ENCODE data around the gene DCAF10.
"Not testable (repeated sequence)": the region's sequence is repeated elsewhere in the genome, so short reads cannot be mapped to it uniquely, and the experiment has no call there.

The DCAF10 gene

DNA sequence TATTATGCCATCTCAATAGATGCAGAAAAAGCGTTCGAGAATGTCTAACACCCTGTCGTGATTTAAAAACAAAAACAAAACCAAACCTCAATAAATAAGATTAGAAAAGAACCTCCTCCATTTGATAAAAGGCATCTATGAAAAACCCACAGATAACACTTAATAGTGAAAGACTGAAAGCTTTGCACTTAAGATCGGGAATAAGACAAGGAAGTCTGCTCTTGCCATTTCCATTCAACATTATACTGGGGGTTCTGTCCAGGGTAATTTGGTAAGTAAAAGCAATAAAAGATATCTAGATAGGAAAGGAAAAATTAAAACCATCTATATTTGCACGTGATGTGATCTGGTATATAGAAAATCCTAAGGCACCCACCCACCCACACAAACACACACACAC lies 8.5 kb upstream of the DCAF10 start:
- no peak for DNase-seq

DNA sequence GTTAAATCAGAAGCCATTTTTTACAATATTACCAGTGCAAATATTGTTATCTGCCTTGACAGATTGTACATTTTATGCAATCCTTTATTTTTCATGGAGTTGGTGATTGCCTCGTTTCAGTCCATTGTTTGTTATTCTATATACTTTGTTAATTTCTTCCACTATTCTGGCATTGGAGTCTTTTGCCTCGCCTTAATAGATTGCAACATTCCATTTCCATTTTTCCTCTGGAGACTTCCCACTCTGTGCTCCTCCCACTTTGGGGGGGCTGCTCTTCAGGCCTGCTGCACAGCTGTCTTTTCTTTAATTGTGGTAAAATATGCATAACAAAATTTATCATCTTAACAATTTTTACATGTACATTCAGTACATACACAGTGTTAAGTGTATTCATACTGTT lies 4.4 kb upstream of the DCAF10 start:
- no peak for DNase-seq

DNA sequence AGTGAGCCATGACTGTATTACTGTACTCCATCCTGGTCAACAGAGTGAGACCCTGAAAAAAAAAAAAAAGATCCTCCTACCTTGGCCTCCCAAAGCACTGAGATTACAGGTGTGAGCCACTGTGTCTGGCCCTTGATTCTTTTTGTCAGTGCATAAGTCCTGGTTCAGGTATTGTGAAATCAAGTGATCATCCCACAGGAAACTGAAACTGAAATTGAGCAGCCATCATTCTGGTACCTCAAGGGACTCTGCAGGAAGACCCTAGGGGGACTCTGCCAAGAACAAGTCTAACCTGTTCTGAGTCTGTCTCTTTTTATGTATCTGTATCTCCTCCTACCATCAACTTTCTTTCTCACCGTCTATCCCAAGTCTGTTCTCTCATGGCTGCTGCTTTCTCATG lies 1.9 kb upstream of the DCAF10 start:
- peak; percentile 18 for DNase-seq

DNA sequence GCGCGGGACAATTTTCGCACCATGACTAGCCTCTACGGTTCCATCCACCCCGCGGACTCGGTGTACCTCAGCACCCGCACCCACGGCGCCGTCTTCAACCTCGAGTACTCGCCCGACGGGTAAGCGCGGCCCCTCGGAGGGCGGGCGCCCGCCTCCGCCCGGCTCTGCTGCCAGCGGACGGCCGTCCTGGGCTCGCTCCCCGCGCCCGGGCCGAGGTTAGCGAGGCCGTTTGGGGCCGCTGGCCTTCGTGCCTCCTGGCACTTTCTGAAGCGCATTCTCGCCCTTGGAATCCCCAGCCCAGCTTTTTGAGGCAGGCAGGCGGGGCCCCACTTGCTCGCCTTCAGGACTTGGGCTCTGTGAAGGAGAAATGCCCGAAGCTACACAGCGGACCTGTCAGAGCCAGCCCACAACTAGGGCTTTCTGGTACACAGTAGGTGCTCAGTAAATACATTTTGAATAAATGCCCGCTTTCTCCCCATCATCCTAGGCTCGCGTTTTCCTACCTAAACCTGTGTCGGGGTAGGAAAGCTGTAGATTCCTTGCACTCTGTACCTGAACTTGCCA lies 772 bp downstream of the DCAF10 start:
- peak; percentile 49 for DNase-seq

DNA sequence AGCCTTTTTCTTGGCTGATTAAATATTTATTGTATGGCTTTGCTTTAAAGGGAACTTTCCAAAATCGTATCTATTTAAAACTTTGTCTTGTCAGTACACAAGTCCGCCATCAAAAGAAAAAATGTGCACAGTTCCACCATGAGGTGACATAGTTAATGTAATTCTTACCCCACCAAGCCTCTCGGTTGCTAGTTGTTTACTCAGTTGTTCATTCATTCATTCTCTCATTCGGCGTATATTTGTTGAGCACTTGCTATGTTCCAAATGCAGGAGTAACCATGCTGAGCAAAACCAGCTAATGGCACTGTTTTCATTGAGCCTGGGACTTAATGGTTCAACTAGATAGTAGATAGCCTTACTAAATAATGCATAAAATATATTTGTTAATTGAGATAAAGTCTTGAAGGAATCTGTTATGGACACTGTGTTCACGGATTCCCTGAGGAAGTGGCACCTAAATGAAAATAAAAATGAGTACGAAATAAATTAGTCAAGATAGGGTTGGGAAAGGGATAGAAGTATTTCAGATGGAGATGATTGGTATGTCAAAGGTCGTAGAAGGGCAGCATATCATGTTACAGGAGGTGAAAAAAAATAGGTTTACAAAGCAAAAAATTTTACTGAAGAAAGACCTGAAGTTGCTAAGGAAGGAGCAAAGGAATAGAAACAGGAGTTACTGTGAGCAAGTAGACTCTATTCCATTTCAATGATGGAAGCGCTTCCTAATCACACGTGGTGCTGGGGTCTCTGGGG lies 1.5 kb downstream of the DCAF10 start:
- DNase-seq, result no peak

DNA sequence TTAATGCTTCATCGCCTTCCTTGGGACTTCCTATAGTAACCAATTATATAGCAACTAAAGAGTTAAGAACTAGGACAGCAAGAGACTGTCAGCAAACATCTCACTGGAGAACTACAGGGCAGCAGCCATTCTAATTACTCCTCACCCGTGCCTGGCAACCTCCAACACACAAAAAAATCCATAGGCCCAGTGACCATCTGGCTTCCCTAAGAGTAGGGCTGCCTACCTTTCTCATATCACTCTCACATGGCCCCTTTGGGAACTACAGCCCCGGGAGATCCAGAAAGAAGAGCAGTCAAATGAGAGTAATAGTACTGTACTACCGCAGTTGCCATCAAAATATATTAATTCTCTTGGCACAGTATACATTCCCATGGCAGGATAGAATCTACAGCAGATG lies 5.7 kb downstream of the DCAF10 start:
- no peak for DNase-seq

DNA sequence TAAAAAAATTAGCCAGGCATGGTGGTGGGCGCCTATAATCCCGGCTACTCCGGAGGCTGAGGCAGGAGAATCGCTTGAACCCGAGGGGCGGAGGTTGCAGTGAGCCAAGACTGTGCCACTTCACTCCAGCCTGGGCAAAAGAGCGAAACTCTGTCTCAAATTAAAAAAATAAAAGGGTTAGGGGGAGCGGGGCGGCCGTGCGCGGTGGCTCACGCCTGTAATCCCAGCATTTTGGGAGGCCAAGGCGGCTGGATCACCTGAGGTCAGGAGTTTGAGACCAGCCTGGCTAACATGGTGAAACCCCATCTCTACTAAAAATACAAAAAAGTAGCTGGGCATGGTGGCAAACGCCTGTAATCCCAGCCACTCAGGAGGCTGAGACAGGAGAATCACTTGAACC lies 9.1 kb downstream of the DCAF10 start:
- not testable (repeated sequence) for DNase-seq

DNA sequence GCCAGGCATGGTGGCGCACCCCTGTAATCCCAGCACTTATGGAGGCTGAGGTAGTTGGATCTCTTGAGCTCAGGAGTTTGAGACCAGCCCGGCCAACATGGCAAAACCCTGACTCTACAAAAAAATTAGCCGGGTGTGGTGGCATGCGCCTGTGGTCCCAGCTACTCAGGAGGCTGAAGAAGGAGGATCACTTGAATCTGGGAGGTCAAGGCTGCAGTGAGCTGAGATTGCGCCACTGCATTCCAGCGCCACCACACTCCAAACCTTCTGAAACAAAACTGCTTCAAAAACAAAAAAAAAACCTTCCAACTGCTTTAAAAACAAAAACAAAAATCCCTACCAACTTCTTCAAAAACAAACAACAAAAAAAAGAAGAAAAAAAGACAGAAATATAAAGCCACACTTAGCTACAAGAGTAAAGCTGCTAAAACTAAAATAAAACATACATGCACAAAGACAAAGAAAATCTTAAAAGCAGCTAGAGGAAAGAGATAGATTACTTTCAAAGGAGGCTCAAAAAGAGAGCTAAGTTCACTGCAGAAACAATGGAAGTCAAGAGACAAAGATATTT lies 11.4 kb downstream of the DCAF10 start:
- no peak for DNase-seq

DNA sequence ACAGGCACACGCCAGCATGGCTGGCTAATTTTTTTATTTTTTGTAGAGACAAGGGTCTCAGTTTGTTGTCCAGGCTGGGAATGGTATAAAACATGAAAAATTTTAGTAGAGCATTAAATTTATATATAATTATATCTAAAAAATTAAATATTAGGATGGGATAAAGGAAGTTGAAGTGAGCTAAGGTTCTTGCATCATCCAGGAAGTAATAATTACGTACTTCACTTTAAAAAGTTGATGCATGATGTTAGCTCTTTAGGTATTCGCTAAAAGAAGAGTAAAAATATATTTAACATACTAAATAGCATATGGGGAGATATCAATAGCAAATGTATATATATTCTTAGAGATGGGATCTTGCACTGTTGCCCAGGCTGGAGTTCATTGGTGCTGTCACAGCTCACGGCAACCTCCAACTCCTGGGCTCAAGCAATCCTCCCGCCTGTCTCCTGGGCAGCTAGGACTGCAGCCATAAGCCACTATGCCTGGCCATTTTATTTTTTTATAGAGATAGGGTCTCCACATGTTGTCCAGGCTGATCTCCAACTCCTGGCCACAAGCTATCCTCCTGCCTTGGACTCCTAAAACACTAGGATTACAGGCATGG lies 12.3 kb downstream of the DCAF10 start:
- DNase-seq, result peak; percentile 34

DNA sequence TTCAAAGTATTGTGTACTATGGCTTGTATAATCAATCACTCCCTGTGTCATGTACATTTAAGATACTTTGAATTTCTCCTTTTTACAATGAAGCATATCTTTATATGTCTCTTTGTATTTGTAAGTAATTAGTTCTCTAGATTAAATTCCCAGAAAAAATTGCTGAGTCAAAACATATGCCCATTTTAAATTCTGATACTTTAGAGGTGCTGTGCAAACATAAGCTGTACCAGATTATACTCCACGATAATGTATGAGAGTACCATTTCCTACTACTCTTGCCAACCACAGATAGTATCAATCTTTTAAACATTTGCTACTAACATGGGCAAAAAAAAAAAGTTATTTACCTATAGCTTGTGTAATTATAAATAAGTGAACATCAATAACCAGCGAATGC lies 18.3 kb downstream of the DCAF10 start:
- DNase-seq, result no peak

DNA sequence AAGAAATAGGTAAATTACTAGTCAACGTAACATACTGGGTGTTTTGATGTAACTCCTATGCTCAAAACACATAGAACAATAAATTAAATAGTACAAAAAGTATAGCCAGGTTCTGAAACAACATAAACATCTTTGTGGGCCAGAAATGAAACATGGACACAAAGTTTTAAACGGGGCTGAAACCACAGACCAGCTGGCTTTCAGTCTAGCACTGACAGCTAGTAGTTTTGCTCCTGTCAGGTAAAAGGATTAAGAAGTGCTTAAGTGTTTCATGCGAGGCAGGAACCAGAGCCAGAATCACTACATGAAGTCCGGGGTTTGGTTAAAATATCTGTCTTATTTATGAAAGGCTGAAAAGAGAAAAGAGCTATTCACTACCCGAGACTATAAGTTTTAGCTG lies 19.5 kb downstream of the DCAF10 start:
- DNase-seq, result no peak

DNA sequence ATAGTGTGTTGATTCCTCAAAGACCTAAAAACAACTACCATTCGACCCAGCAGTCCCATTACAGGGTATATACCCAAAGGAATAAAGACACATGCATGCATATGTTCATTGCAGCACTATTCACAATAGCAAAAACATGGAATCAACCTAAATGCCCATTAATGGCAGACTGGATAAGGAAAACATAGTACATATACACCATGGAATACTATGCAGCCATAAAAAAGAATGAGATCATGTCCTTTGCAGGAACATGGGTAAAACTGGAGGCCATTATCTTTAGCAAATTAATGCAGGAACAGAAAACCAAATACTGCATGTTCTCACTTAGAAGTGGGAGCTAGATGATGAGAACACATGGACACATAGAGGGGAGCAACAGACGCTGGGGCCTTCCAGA lies 24.6 kb downstream of the DCAF10 start:
- not testable (repeated sequence) for DNase-seq

DNA sequence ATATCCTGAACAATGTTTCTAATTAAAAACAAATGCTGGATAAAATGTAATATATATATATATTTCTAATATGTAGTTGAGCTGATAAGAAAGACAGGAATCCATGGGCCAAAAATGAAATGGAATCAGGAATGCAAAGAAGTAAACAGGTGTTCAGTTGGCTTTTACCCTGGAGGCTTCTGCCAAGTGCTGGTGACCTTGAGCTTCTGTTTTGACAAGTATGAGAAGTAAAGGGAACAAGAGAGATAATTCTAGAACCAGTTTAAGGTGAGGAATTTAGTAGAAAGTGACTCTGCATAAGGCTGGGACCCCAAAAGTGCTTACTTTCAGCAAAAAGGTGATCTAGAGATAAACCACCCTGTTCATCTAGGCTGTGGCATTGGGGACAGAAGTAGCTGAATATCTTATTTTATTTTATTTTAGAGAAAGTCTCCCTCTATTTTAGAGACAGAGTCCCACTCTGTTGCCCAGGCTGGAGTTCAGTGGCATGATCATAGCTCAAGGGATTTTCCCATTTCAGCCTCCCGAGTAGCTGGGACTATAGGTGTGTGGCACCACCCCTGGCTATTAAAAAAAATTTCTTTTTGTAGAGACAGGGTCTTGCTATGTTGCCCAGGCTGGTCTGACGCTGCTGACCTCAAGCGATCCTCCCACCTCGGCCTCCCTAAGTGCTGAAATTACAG lies 27.0 kb downstream of the DCAF10 start:
- DNase-seq, result no peak

DNA sequence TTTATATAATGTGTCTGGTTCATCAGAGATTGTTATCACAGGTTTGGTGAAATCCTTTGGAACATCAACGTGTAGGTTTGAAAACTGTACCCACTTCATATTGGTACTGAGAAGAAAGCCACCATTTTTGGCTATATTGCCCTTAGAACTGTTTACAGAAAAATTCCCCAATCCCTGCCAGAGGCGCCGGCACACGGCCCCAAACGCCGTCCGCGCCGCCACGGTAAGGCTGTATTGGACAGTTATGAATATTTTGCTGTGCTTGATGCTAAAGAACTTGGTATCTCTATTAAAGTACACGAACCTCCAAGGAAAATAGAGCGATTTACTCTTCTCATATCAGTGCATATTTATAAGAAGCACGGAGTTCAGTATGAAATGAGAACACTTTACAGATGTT lies 35.2 kb downstream of the DCAF10 start:
- no peak for DNase-seq

DNA sequence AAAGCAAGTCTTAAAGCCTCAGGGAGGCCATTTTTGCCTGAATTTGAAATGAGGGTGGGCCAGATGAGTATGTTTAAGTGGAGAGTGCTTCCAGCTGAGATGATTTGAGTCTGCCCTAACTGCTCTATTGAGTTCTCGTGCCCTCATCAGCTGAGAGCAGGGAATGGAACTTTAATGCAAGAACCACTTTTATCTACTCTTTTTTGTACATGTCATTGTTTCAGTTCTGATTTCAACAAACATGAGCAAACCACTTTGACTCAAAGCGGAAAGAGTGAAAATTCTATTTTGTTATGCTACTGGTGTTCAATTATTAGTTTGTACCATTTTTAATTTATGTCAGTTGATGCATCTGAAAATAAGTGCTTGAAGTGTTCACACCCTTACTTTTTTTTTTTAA lies 35.8 kb downstream of the DCAF10 start:
- DNase-seq, result no peak

DNA sequence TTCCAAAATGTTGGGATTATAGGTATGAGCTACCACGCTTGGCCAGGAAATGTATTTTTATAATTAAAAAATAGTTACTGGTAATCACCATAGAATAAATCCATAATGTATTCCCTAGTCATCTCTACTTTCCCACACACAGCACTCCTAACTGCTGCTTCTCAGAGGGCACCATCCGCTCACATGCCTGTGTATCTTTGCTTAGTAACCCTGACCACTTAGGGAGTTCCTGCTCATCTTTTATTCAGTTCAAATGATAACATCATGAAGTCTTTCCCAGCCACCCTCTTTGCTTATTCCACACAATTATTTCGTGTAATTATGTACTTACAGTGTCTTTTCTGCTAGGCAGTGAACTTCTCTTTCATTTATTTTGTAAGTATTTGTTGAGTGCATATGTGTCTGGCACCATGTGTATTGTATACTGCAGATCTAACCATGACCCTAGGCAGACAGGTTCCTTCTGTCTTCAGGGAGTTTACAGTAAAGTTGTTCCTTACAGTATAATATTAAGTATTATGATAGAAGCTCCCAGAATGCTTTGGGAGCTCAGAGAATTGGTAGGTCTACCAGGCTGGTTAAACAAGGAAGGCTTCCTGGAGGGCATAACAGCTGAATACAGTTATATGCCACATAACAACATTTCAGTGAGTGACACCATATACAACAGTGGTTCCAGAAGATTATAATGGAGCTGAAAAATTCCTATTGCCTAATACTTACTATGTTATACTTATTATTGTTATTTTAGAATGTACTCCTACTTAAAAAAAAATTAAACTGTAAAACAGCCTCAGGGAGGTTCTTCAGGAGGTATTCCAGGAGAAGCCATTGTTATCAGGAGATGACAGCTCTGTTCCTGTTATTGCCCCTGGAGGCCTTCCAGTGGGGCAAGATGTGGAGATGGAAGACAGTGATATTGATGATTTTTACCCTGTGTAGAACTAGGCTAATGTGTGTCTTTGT lies 39.2 kb downstream of the DCAF10 start:
- DNase-seq, result no peak

DNA sequence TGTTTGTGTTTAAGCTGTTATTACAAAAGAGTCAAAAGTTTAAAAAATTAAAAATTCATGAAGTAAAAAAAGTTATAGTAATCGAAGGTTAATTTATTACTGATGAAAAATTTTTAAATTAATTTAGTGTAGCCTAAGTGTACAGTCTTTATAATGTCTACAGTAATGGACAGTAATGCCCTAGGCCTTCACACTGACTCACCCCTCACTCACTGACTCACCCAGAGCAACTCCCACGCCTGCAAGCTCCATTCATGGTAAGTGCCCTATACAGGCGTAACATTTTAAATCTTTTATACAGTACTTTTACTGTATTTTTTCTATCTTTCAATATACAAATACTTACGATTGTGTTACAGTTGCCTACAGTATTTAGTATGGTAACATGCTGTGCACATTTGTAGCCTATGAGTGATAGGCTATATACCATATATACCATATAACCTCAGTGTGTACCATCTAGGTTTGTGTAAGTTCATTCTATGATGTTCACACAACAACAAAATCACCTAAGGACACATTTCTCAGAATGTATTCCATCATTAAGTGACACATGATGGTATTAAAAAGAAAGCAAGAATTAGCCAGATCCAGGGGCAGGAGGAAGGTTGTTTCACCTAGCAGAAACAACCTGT lies 40.1 kb downstream of the DCAF10 start:
- peak; percentile 26 for DNase-seq

DNA sequence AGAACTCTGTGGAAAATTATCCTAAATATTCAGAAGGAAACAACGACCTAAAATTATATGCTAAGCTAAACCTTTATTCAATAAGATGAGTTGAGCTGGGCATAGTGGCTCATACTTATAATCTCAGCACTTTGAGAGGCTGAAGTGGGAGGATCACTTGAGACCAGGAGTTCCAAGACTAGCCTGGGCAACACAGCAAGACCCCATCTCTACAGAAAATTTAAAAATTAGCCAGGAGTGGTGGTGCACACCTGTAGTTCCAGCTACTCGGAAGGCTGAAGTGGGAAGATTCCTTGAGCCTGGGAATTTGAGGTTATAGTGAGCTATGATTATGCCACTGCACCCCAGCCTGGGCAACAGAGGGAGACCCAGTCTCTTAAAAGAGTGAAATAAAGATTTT lies 51.6 kb downstream of the DCAF10 start:
- no peak for DNase-seq

DNA sequence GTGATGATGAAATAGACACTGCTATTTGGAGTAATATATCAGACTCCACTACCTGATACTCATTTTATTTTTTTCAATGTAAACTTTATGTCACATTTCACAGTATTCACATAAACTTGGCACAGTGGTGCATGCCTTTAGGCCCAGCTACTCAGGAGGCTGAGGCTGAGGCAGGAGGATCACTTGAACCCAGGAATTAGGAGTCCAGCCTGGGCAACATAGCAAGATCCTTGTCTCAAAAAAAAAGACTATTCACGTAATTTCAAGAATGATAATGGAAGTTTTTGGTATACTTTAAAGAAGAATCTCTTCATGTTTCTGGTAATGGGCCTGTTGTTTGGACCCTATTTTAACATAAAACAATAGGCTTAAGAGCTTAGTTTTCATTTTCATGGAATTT lies 56.0 kb downstream of the DCAF10 start:
- no peak for DNase-seq

DNA sequence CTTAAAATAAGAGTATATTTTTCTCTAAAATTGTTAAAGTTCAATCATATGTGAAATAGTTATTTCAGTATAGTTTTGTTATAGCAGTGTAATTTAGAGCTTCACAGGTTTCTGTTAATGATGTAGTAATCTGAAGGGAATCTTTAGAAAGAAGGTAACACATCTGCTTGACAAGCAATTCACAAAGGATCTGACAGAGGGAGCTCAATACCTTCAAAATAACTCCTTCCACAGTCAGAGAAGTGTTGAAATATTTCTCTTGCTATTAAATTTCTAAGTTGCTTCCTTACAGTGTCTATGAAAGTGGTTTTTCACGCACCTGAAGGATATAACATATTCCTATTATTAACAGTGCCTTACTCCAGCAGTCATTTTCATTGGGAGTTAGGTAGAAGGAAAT lies 58.4 kb downstream of the DCAF10 start:
- DNase-seq, result peak; percentile 8

DNA sequence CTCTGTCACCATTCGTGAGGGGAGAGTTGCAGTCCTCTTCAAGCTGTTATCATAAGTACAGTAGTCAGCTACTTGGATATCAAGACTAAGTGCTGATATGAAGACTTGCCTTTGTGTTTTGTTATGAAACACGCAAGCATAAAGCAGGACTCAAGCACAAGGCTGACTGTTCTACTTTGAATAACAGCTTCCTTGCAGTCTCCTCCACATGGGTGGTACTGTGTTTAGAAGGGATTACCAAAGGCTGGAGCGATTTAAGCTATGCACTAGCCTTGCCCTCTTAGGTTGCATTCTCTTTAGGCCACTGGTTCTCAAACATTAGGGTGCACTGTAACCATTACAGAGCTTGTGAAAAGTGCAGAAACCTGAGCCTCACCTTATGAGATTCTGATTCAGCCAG lies 61.9 kb downstream of the DCAF10 start:
- DNase-seq, result no peak
